ENCODE measurements around the gene PSMD2. TPM values are rescaled to one million over a fixed set of nuclear protein-coding genes. Genes with fewer than 3 reads are reported as not detected.
A peak's percentile ranks its signal among the peaks of the same experiment; 100 is the strongest.

The PSMD2 gene
- total RNA-seq, 1 donor from 2014 or later: 255 TPM

DNA sequence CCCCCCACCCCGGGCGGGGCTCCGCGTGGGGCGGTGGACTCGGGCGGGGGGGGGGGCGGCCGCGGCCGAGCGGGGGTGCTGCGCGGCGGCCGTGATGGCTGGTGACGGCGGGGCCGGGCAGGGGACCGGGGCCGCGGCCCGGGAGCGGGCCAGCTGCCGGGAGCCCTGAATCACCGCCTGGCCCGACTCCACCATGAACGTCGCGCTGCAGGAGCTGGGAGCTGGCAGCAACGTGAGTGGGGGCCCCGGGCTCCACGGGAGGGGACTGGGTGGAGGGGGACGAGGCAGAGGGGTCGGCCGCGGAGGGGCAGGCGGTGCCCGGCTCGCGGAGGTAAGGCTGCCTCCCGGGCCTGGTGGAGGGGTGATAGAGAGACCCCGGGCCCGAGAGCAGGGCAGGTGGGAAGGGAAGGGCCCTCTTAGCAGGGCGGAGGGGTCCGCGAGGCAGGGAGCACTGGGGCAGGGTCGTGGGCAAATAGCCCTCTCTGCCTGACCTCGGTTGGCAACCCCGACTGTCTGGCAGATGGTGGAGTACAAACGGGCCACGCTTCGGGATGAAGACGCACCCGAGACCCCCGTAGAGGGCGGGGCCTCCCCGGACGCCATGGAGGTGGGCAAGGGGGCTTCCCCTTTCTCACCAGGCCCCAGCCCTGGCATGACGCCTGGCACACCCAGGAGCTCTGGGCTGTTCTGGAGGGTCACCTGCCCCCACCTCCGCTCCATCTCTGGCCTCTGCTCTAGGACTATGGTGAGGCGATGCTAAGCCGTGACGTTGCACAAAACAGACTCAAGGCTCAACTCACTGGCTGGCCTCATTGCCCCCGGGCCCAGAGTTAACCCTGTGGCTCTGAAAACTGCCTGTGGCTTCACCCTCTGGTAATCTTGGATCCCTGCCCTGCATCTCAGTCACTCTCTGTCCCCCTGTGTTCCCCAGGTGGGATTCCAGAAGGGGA lies 22.8 kb upstream of the PSMD2 start, which contains the start of gene ECE2:
ECE2 (plus strand) TSS at position 62 of the 950 bp plus-strand sequence; CDS start at position 194, 132 bp downstream.
- H3K27me3 Mint-ChIP-seq: peaks cover 80% of the 10 kb centered on the region
- no peaks in the 10 kb centered on the region for H3K4me1 Mint-ChIP-seq (ENCODE audit: unreplicated experiment)
- no peaks in the 10 kb centered on the region for H3K36me3 Mint-ChIP-seq
- H3K9me3 Mint-ChIP-seq: no peaks in the 10 kb centered on the region
- H3K27ac Mint-ChIP-seq: no peak within 1 kb of the TSS
- DNase-seq (ENCODE audit: extremely low spot score, unreplicated experiment): no peak
- TF ChIP-seq, protein P1, sequence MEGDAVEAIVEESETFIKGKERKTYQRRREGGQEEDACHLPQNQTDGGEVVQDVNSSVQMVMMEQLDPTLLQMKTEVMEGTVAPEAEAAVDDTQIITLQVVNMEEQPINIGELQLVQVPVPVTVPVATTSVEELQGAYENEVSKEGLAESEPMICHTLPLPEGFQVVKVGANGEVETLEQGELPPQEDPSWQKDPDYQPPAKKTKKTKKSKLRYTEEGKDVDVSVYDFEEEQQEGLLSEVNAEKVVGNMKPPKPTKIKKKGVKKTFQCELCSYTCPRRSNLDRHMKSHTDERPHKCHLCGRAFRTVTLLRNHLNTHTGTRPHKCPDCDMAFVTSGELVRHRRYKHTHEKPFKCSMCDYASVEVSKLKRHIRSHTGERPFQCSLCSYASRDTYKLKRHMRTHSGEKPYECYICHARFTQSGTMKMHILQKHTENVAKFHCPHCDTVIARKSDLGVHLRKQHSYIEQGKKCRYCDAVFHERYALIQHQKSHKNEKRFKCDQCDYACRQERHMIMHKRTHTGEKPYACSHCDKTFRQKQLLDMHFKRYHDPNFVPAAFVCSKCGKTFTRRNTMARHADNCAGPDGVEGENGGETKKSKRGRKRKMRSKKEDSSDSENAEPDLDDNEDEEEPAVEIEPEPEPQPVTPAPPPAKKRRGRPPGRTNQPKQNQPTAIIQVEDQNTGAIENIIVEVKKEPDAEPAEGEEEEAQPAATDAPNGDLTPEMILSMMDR (conservative IDR thresholded peaks at IDR 0.05): no peak
- no peak within 1 kb of the TSS for H3K4me3 Mint-ChIP-seq

DNA sequence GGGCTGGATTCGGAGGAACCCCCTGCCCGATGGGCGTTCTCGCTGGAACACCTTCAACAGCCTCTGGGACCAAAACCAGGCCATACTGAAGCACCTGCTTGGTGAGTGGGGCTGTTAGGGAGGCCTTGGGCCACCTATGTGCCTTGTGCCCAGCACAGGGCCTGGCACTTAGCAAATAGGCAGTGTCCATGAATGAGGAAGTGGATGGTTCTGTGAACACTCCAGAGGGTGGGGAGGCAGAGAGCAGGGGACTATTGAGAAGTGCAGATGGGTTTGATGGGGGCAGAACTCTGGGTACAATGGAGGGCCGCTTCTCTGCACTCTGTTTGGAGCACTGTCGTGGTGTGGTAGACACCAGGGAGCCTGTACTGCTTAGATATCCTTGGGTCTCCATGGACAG lies 21.7 kb upstream of the PSMD2 start:
- no peak for DNase-seq (ENCODE audit: extremely low spot score, unreplicated experiment)
- TF ChIP-seq, protein P1 (conservative IDR thresholded peaks at IDR 0.05): no peak
- Mint-ChIP-seq H3K27ac (no peak overlapping the region), H3K4me1 (ENCODE audit: unreplicated experiment) (no peaks in the 10 kb centered on the region), H3K4me3 (no peak overlapping the region), H3K36me3 (no peaks in the 10 kb centered on the region), H3K27me3 (peaks cover 77% of the 10 kb centered on the region), H3K9me3 (no peaks in the 10 kb centered on the region)

GRCh38 chr3:184282941-184283340 lies 16.1 kb upstream of the PSMD2 start:
- Mint-ChIP-seq H3K9me3 (no peaks in the 10 kb centered on the region), H3K4me3 (no peak overlapping the region), H3K36me3 (no peaks in the 10 kb centered on the region), H3K27ac (no peak overlapping the region), H3K27me3 (peaks cover 70% of the 10 kb centered on the region), H3K4me1 (ENCODE audit: unreplicated experiment) (peaks cover 5% of the 10 kb centered on the region)
- TF ChIP-seq, protein P1 (conservative IDR thresholded peaks at IDR 0.05): no peak
- no peak for DNase-seq (ENCODE audit: extremely low spot score, unreplicated experiment)

DNA sequence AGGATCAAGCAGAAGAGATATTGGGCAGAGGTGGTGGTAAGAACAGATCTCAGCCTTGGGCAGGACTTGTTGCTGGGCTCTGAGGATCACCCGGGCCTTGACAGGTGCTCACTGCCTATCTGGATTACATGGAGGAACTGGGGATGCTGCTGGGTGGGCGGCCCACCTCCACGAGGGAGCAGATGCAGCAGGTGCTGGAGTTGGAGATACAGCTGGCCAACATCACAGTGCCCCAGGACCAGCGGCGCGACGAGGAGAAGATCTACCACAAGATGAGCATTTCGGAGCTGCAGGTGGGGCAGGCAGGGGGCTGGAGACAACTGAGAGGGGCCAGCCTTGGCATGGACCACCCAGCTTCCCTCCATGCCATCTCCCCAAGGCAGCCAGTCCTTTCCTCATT lies 15.4 kb upstream of the PSMD2 start:
- Mint-ChIP-seq H3K4me3 (no peak overlapping the region), H3K9me3 (no peaks in the 10 kb centered on the region), H3K27ac (no peak overlapping the region), H3K27me3 (peaks cover 67% of the 10 kb centered on the region), H3K4me1 (ENCODE audit: unreplicated experiment) (peaks cover 5% of the 10 kb centered on the region), H3K36me3 (no peaks in the 10 kb centered on the region)
- no peak for DNase-seq (ENCODE audit: extremely low spot score, unreplicated experiment)
- TF ChIP-seq, protein P1 (conservative IDR thresholded peaks at IDR 0.05): no peak

GRCh38 chr3:184284696-184285095 lies 14.3 kb upstream of the PSMD2 start:
- Mint-ChIP-seq H3K27me3 (peaks cover 70% of the 10 kb centered on the region), H3K9me3 (no peaks in the 10 kb centered on the region), H3K4me1 (ENCODE audit: unreplicated experiment) (peaks cover 5% of the 10 kb centered on the region), H3K4me3 (no peak overlapping the region), H3K36me3 (no peaks in the 10 kb centered on the region), H3K27ac (peak overlapping the region; percentile 17)
- TF ChIP-seq, protein P1 (conservative IDR thresholded peaks at IDR 0.05): peak; percentile 70
- DNase-seq (ENCODE audit: extremely low spot score, unreplicated experiment): no peak

All from type B pancreatic cell (in vitro differentiated cells).